GM13976 (cell line): ENCODE data around the gene RNF220.

Experiments used
- DNase-seq: peaks from one replicate; pipeline ENCODE4 v3.0.0; 2012; ENCODE audit warnings: low spot score
- in situ Hi-C: fragments of 300-500 bp; cut with MboI; formaldehyde crosslinking; loops from one replicate; pipeline ENCODE4 v1.12.0; 2022; ENCODE audit warnings: low sequenced_read_pairs, mixed read lengths, inconsistent platforms; ENCODE audit not compliant: unreplicated experiment
- TF ChIP-seq, protein P1 (sequence below): IDR thresholded peaks from 2 replicates; pipeline ENCODE4 v1.5.1; 2012; ENCODE audit warnings: borderline replicate concordance, mild to moderate bottlenecking; ENCODE audit not compliant: insufficient read depth; ENCODE audit errors: extremely low read depth, missing control alignments, control extremely low read depth

RNF220 gene

DNA sequence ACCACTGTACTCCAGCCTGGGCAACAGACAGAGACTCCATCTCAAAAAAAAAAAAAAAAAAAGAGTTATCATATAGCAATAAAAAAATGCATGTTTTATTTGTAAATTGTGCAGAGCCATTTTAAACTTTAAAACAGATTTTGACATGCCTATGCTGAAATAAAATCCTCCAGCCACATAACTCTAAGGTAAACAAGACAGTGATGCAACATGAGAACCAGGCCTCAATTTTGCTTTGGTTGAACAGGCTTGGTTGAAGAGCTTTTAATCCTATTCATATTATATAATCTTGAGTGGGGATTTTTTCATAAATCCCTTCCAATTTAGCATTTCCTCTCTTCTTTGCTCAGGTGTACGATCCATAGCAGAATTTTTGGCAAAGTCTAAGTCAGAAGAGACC is 295.5 kb downstream of the RNF220 start:
- no peak for DNase-seq
- in situ Hi-C loops = no loop called here
- TF ChIP-seq, protein P1, sequence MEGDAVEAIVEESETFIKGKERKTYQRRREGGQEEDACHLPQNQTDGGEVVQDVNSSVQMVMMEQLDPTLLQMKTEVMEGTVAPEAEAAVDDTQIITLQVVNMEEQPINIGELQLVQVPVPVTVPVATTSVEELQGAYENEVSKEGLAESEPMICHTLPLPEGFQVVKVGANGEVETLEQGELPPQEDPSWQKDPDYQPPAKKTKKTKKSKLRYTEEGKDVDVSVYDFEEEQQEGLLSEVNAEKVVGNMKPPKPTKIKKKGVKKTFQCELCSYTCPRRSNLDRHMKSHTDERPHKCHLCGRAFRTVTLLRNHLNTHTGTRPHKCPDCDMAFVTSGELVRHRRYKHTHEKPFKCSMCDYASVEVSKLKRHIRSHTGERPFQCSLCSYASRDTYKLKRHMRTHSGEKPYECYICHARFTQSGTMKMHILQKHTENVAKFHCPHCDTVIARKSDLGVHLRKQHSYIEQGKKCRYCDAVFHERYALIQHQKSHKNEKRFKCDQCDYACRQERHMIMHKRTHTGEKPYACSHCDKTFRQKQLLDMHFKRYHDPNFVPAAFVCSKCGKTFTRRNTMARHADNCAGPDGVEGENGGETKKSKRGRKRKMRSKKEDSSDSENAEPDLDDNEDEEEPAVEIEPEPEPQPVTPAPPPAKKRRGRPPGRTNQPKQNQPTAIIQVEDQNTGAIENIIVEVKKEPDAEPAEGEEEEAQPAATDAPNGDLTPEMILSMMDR = no peak

DNA sequence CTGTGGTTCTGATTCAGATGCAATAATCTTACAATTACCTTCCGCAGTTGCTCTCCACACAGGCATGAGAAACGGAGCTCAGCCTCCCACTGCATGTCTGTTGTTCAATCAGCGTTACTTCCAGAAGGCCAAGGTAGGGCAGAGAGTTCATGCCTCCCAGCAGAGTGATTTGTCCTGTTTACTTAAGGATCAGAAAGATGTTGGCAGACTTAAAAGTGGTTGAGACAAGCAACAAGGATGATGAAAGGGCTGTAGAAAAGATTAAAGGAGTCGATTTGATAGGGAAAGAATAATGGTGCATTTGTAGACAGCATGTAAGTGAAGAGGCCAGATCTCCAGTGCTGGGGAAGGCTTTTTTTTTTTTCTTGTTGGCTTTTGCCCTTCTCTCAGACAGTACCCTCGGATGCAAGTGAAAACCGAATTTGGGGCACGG is 296.1 kb downstream of the RNF220 start:
- DNase-seq = no peak
- TF ChIP-seq, protein P1 = no peak
- in situ Hi-C loops = no loop called here
